HCT116 (cell line): ENCODE results near the gene ANKRD13C. TPM values are rescaled to one million over a fixed set of nuclear protein-coding genes. Genes with fewer than 3 reads are reported as not detected.

Experiments used
- ATAC-seq: fragments of 200-7000 bp; cut with Tn5 transposase; 2 replicates; pipeline ENCODE4 v1.9.1; 2020; ENCODE audit warnings: mild to moderate bottlenecking, moderate library complexity
- BruUV-seq: library from RNA; stranded (reverse); fragments of 400-500 nt; replicated peaks from 2 replicates; lab custom pipeline; 2021; lab: Mats Ljungman, UMichigan
- CTCF ChIA-PET: fragments of 300-600 bp; sonication (Branson Sonifier 250); formaldehyde crosslinking; loops from one replicate; lab custom pipeline; 2021; ENCODE audit warnings: antibody characterized with exemption; lab: Charles Lee
- POLR2A ChIA-PET: fragments of 300-600, 350-600 bp; sonication (Branson Sonifier 250); formaldehyde crosslinking; loops from one replicate; lab custom pipeline; 2021; ENCODE audit warnings: antibody characterized with exemption; lab: Charles Lee
- RAD21 ChIA-PET, 2 experiments: fragments of 300-600 bp; sonication (Branson Sonifier 250); formaldehyde crosslinking; loops; one replicate each; lab custom pipeline; 2023; ENCODE audit warnings: low total read pairs in 2 of 2; ENCODE audit not compliant: uncharacterized antibody in 2 of 2, unreplicated experiment in 2 of 2, low non-redundant PET in 1 of 2; lab: Charles Lee
- DNase-seq: peaks from one replicate; pipeline ENCODE4 v3.0.0-alpha.2; 2010; ENCODE audit warnings: low read depth, low spot score
- H2AFZ ChIP-seq: fragments of 200-600 bp; shearing (Covaris generic), sonication (generic); 2 replicates; pipeline ENCODE4 v1.6.1; 2017; ENCODE audit warnings: low read depth, mixed run types, mixed read lengths, antibody characterized with exemption, low read length; ENCODE audit not compliant: poor library complexity, severe bottlenecking
- H3K27ac ChIP-seq: 2 replicates; pipeline ENCODE4 v1.5.1; 2012; ENCODE audit warnings: low read depth, low read length
- H3K27me3 ChIP-seq: fragments of 200-600 bp; sonication (generic); 2 replicates; pipeline ENCODE4 v1.6.1; 2016; ENCODE audit warnings: mixed run types, low read length, mixed read lengths; ENCODE audit not compliant: insufficient read depth
- H3K36me3 ChIP-seq, 2 experiments: fragments of 200-500 bp in 1 of 2; fragments of 200-600 bp in 1 of 2; sonication (Bioruptor generic) in 1 of 2; sonication (generic) in 1 of 2; 2 replicates each; pipeline versions ENCODE4 v1.5.1 to v1.6.1; 2014 to 2016; ENCODE audit warnings: low read length in 2 of 2, inconsistent platforms in 1 of 2, mixed read lengths in 1 of 2, mixed run types in 1 of 2; ENCODE audit not compliant: insufficient read depth in 2 of 2, control insufficient read depth in 1 of 2
- H3K4me1 ChIP-seq, 2 experiments: fragments of 200-600 bp in 1 of 2; sonication (generic) in 1 of 2; 2 replicates each; pipeline versions ENCODE4 v1.5.1 to v1.6.1; 2012 to 2017; ENCODE audit warnings: low read length in 2 of 2, inconsistent platforms in 1 of 2, mild to moderate bottlenecking in 1 of 2, mixed read lengths in 1 of 2, mixed run types in 1 of 2, moderate library complexity in 1 of 2; ENCODE audit not compliant: insufficient read depth in 2 of 2, control insufficient read depth in 1 of 2
- H3K4me2 ChIP-seq: fragments of 200-600 bp; sonication (generic); 2 replicates; pipeline ENCODE4 v1.6.1; 2017; ENCODE audit warnings: mixed run types, low read length, mixed read lengths
- H3K4me3 ChIP-seq, 2 experiments: fragments of 200-600 bp in 1 of 2; sonication (generic) in 1 of 2; replicated peaks in 1 of 2; 2 replicates each; pipeline ENCODE4 v1.5.1; 2011 to 2016; ENCODE audit warnings: low read length in 2 of 2, control low read depth in 1 of 2, low read depth in 1 of 2, mild to moderate bottlenecking in 1 of 2, mixed read lengths in 1 of 2, mixed run types in 1 of 2
- H3K79me2 ChIP-seq: fragments of 200-600 bp; sonication (generic); 2 replicates; pipeline ENCODE4 v1.6.1; 2017; ENCODE audit warnings: mild to moderate bottlenecking, mixed run types, low read length, moderate library complexity, mixed read lengths; ENCODE audit not compliant: insufficient read depth
- H3K9ac ChIP-seq: fragments of 200-600 bp; sonication (generic); 2 replicates; pipeline ENCODE4 v1.6.1; 2016; ENCODE audit warnings: low read length, mixed read lengths
- H3K9me2 ChIP-seq: fragments of 200-600 bp; sonication (generic), shearing (Covaris generic); 2 replicates; pipeline ENCODE4 v1.6.1; 2017; ENCODE audit warnings: mixed run types, mild to moderate bottlenecking, moderate library complexity; ENCODE audit not compliant: insufficient read depth
- H3K9me3 ChIP-seq, 2 experiments: fragments of 200-500 bp in 1 of 2; fragments of 200-600 bp in 1 of 2; sonication (Bioruptor generic) in 1 of 2; sonication (generic) in 1 of 2; 2 replicates each; pipeline ENCODE4 v1.6.1; 2014 to 2017; ENCODE audit warnings: low read length in 2 of 2, mixed read lengths in 2 of 2, inconsistent platforms in 1 of 2, low read depth in 1 of 2, mild to moderate bottlenecking in 1 of 2, mixed run types in 1 of 2, moderate library complexity in 1 of 2; ENCODE audit not compliant: control insufficient read depth in 1 of 2, insufficient read depth in 1 of 2
- H4K20me1 ChIP-seq: fragments of 200-600 bp; sonication (generic), shearing (Covaris generic); 2 replicates; pipeline ENCODE4 v1.6.1; 2017; ENCODE audit warnings: mixed run types, mild to moderate bottlenecking, moderate library complexity; ENCODE audit not compliant: insufficient read depth
- CEBPB ChIP-seq: IDR thresholded peaks from 2 replicates; pipeline ENCODE4 v1.6.1; 2012; ENCODE audit warnings: low read depth
- CTCF ChIP-seq, 3 experiments: fragments of 200-600 bp in 1 of 3; sonication (generic) in 1 of 3; IDR thresholded peaks in 2 of 3; conservative IDR thresholded peaks in 1 of 3; 2 replicates each; pipeline ENCODE4 v1.5.1; 2012 to 2017; ENCODE audit warnings: low read depth in 2 of 3, low read length in 2 of 3, antibody characterized with exemption in 1 of 3, borderline replicate concordance in 1 of 3, control low read depth in 1 of 3, mild to moderate bottlenecking in 1 of 3, mixed read lengths in 1 of 3, mixed run types in 1 of 3, moderate library complexity in 1 of 3; ENCODE audit not compliant: insufficient read depth in 1 of 3
- EGR1 ChIP-seq: IDR thresholded peaks from 2 replicates; pipeline ENCODE4 v1.6.1; 2012; ENCODE audit warnings: low read depth
- ELF1 ChIP-seq: IDR thresholded peaks from 2 replicates; pipeline ENCODE4 v1.6.1; 2012; ENCODE audit warnings: low read depth, borderline replicate concordance
- EZH2 ChIP-seq: fragments of 200-600 bp; sonication (generic); IDR thresholded peaks from 2 replicates; pipeline ENCODE4 v1.6.1; 2017; ENCODE audit warnings: antibody characterized with exemption, mixed run types
- EZH2phosphoT487 ChIP-seq: fragments of 200-600 bp; IDR thresholded peaks from 2 replicates; pipeline ENCODE4 v1.6.1; 2018; ENCODE audit warnings: antibody characterized with exemption, borderline replicate concordance
- JUND ChIP-seq: IDR thresholded peaks from 2 replicates; pipeline ENCODE4 v1.6.1; 2012
- POLR2A ChIP-seq: IDR thresholded peaks from 2 replicates; pipeline ENCODE4 v1.7.0; 2011; ENCODE audit warnings: borderline replicate concordance; ENCODE audit not compliant: insufficient read depth, insufficient read length; ENCODE audit errors: extremely low read depth
- RAD21 ChIP-seq: IDR thresholded peaks from 2 replicates; pipeline ENCODE4 v1.6.1; 2012; ENCODE audit warnings: low read depth, mild to moderate bottlenecking
- REST ChIP-seq: IDR thresholded peaks from 2 replicates; pipeline ENCODE4 v1.6.1; 2012; ENCODE audit warnings: low read depth
- SIN3A ChIP-seq: IDR thresholded peaks from 2 replicates; pipeline ENCODE4 v1.6.1; 2012; ENCODE audit warnings: low read depth
- SRF ChIP-seq: IDR thresholded peaks from 2 replicates; pipeline ENCODE4 v1.6.1; 2012; ENCODE audit warnings: low read depth
- TCF7L2 ChIP-seq: IDR thresholded peaks from 2 replicates; pipeline ENCODE4 v1.7.0; 2011; ENCODE audit warnings: borderline replicate concordance, inconsistent platforms; ENCODE audit not compliant: insufficient read depth, insufficient read length; ENCODE audit errors: extremely low read depth
- YY1 ChIP-seq: IDR thresholded peaks from 2 replicates; pipeline ENCODE4 v1.6.1; 2011; ENCODE audit warnings: low read length, low read depth, moderate library complexity, mild to moderate bottlenecking; ENCODE audit not compliant: insufficient replicate concordance; ENCODE audit errors: extremely low read depth
- ZBTB33 ChIP-seq: IDR thresholded peaks from 2 replicates; pipeline ENCODE4 v1.6.1; 2011; ENCODE audit warnings: mild to moderate bottlenecking, low read length, moderate library complexity; ENCODE audit not compliant: insufficient replicate concordance; ENCODE audit errors: extremely low read depth
- ZFX ChIP-seq: fragments of 450-650 bp; IDR thresholded peaks from 2 replicates; pipeline ENCODE4 v1.6.1; 2017
- intact Hi-C: fragments of 100-400 bp; cut with micrococcal nuclease; formaldehyde crosslinking; loops from 2 replicates; pipeline ENCODE4 v1.10.0; 2022
- total RNA-seq: library from RNA; stranded (reverse); gene quantifications from one replicate; pipeline ENCODE4 v1.2.1, GENCODE V29; 2021; ENCODE audit not compliant: unreplicated experiment

Gene ANKRD13C
- total RNA-seq, 1 experiment from 2014 or later: 21.1 TPM

GRCh38 chr1:70265946-70266345, 88.6 kb downstream of the ANKRD13C start (continued):
- TF ChIP-seq CEBPB (no peak), POLR2A (no peak), RAD21 (no peak), EZH2phosphoT487 (no peak), EZH2 (no peak), ELF1 (no peak), EGR1 (no peak)

- Histone ChIP-seq H3K27ac (no peak overlapping the region), H3K9me2 (no peaks in the 10 kb centered on the region), H2AFZ (no peak overlapping the region), H3K9me3 (no peaks in the 10 kb centered on the region), H3K4me3 (no peak overlapping the region), H3K27me3 (no peaks in the 10 kb centered on the region), H3K79me2 (no peaks in the 10 kb centered on the region), H3K4me2 (no peak overlapping the region), H3K4me1 (no peaks in the 10 kb centered on the region), H3K9ac (no peak overlapping the region), H4K20me1 (peaks cover 3% of the 10 kb centered on the region), H3K36me3 (peaks cover 2 to 8% of the 10 kb centered on the region in 2 experiments; a peak in 2 of 4 replicates)
- intact Hi-C loops: no loop called here
- ChIA-PET RAD21 (no interaction called here), CTCF (no interaction called here), POLR2A (no interaction called here)
- TF ChIP-seq JUND (no peak), CEBPB (no peak), YY1 (no peak), CTCF (IDR thresholded peaks at IDR 0.05 in 2 of 3, conservative IDR thresholded peaks at IDR 0.05 in 1 of 3; ENCODE audit: borderline replicate concordance in 1 of 3, insufficient read depth in 1 of 3, low read depth in 2 of 3, low read length in 2 of 3) (no peak), EGR1 (no peak), SRF (no peak), EZH2phosphoT487 (no peak), REST (no peak), TCF7L2 (no peak), SIN3A (no peak), ZBTB33 (no peak), ZFX (no peak), EZH2 (no peak)
- DNase-seq (no peak), ATAC-seq (no peak)
- no TSS peak for BruUV-seq
These were observed 89.7 kb downstream of the ANKRD13C start for GRCh38 chr1:70264839-70265238.
